HG02678 (cell line): ENCODE measurements around the gene PTTG1IP.

ENCODE experiments used
- ATAC-seq: cut with Tn5 transposase; IDR thresholded peaks from one replicate; pipeline ENCODE4 v1.9.1; 2021; ENCODE audit warnings: mild to moderate bottlenecking, moderate library complexity; ENCODE audit not compliant: unreplicated experiment

PTTG1IP gene

GRCh38 chr21:44909719-44910118 lies 36.2 kb upstream of the PTTG1IP start:
- ATAC-seq: no peak

DNA sequence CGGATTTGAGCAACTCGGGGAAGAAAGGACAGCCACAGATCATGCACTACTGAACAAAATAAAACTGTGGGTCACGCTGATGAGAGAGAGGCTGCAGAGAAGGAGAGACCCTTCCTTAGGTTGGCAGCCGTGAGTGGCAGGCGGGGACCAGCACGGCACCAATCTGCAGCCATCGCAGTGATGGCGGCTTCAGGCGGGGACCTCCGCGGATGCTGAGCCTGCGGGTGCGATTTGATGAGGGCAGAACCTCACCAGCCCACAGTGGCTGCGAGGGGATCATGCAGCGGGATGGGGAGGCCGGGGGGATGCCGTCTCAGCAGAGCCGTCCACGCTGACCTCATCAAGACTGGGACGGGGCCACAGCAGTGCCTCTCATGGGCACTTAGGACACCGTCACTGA lies 35.4 kb upstream of the PTTG1IP start:
- no peak for ATAC-seq

DNA sequence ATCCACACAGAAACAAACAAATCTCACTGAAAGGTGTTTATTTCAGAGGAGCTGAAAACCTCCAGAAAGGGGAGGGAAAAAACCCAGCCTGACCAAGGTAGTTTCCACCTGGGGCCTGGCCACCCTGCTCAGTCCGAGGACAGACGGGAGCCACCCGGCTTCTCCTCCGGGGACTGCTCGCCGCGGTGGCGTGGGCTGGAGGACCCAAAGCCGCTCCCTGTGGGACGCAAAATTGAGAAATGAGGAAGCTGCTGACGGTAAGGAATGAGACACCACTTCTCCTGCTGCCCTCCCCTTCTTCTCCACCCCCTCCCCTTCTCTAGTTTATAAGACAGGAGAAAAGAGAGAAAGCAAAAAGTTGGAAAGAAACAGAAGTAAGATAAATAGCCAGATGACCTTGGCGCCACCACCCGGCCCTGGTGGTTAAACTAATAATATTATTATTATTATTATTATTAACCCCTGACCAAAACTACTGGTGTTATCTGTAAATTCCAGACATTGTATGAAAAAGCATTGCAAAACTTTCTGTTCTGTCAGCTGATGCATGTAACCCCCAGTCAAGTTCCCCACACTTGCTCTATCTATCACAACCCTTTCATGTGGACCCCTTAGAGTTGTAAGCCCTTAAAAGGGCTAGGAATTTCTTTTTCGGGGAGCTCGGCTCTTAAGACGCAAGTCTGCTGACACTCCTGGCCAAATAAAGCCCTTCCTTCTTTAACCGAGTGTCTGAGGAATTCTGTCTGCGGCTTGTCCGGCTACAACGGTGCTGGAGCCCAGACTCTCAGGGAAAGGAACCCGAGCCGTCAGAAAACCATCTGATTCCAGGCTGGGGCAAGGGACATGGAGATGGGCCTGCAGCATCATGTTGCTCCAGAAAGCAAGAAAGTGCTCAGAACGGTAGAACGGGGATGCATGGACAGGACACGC lies 34.7 kb upstream of the PTTG1IP start:
- ATAC-seq: no peak

DNA sequence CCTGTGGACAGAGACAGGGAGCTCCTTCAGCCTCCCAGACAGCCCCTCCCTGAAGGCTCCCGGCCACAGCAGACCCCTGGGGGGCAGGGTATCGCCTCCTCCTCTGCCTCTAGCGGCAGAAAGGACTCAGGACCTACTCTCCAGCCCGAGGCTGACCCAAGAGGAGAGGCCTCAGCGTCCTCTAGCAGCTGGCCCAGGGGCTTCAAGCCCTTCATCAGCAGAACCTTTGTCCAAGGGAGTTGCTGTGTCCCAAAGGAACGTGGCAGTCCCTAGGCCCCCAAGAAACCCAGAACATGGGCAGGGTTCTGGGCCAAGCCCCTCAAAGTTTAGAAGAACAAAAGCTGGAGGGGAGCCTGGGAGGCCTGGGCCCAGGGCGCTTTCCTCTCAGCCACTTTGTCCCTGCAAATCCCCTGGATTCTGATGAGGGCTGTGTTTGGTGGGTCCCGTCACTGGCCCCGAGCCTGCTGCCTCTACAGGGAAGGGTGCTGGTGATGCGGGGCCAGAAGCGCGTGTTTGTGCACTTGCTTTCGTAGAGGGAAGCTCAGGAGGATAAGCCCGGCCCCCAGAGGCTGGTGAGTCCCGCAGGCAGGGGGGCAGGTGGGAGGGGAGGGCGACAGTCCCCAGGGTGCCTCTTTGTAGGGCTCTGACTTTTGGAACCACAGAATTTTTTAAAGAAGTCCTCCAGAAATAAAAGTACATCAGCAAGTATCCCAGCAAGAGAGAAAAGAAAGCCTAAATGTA lies 33.9 kb upstream of the PTTG1IP start:
- ATAC-seq: no peak

GRCh38 chr21:44905728-44906090 lies 32.2 kb upstream of the PTTG1IP start:
- ATAC-seq: no peak

DNA sequence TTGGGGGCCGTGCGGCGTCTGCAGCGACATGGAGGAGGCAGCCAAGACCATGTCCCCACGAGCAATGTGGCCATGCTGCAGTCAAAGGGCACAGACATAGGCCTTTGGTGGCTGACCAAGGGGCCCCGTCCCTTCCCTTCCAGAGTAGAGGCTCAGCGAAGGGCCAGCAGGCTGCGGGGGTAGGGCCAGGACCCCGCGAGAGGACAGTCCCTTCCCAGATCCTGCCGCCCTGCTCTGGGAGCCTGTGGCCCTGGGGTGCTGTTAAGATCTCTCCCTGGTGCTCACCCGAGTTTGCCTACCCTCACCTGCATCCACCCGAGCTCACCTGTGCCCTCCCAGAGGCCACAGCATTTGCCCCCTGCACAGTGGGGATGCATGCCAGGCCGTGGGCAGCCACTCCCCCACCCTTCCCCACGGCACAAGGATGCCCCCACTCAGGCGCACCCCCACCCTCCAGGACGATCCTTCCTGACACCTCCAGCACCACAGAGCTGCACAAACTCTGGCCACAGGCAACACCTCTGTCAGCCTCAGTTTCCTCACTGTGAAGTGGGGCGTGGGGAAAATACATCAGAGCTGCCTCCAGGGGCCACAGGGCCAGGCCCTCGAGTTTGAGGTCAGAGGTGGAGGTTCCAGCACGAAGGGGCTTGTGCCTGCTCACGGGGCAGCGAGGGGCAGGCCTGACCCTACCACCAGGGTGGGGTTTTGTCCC lies 31.7 kb upstream of the PTTG1IP start:
- ATAC-seq: no peak

- ATAC-seq: no peak
Measured at GRCh38 chr21:44904141-44904923, 30.8 kb upstream of the PTTG1IP start.

- no peak for ATAC-seq
Measured at GRCh38 chr21:44903689-44904088, 30.2 kb upstream of the PTTG1IP start.

DNA sequence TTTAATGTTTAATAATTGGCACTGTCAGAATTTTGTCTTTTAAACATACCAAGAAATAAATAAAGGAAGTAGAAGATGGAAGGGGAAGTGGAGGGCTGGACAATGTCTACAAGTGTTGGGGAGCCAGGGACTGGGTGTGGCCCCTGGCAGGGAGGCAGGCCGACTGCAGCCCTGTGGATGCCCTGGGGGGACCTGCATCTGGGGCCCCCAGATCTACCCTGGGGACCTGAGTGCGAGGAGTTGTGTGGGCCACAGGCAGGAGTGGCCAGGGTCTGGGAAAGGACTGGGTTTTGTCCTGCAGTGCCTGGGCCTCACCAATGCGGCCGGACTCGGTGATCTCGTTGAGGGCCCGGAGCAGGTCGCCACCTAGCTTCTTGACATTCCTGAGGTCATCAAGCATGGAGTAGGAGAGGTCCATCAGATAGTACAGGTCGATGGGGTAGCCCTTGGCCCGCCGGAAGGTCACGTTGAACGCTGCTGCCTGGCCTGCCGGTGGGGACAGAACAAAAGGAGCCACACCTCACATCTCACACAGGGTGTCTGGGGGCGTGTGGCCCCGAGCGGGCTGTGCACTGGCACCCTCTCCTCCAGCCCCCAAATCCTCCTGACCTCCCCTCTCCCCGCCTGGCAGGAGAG lies 29.7 kb upstream of the PTTG1IP start:
- ATAC-seq: no peak

DNA sequence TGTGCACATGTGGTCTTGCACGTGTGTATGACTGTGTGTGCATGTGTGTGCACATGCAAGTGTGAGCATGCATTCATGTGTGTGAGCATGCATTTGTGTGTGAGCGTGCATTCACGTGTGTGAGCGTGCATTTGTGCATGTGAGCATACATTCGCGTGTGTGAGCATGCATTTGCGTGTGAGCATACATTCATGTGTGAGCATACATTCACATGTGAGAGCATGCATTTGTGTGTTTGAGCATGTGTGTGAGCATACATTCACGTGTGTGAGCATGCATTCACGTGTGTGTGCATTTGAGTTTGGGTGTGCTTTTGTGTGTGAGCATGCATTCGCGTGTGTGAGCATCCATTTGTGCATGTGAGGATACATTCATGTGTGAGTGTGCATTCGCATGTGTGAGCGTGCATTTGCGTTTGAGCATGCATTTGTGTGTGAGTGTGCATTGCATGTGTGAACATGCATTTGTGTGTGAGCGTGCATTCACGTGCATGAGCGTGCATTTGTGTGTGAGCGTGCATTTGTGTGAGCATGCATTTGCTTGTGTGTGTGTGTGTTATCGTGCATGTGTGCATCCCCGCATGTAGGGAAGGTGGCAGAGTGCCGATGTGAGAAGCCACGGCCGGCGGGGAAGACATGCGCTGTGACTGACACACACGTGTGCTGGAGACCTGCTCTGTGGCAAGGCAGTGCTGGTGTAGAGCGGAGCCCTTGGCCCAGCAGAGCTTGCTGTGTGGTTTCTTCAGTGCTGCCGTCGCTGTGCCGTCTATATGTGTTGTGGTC lies 29.0 kb upstream of the PTTG1IP start:
- ATAC-seq: no peak

- ATAC-seq: no peak
Measured at GRCh38 chr21:44901391-44902074, 28.0 kb upstream of the PTTG1IP start.

- no peak for ATAC-seq
Measured at GRCh38 chr21:44900559-44901251, 27.2 kb upstream of the PTTG1IP start.

GRCh38 chr21:44899768-44900558 lies 26.5 kb upstream of the PTTG1IP start:
- no peak for ATAC-seq

DNA sequence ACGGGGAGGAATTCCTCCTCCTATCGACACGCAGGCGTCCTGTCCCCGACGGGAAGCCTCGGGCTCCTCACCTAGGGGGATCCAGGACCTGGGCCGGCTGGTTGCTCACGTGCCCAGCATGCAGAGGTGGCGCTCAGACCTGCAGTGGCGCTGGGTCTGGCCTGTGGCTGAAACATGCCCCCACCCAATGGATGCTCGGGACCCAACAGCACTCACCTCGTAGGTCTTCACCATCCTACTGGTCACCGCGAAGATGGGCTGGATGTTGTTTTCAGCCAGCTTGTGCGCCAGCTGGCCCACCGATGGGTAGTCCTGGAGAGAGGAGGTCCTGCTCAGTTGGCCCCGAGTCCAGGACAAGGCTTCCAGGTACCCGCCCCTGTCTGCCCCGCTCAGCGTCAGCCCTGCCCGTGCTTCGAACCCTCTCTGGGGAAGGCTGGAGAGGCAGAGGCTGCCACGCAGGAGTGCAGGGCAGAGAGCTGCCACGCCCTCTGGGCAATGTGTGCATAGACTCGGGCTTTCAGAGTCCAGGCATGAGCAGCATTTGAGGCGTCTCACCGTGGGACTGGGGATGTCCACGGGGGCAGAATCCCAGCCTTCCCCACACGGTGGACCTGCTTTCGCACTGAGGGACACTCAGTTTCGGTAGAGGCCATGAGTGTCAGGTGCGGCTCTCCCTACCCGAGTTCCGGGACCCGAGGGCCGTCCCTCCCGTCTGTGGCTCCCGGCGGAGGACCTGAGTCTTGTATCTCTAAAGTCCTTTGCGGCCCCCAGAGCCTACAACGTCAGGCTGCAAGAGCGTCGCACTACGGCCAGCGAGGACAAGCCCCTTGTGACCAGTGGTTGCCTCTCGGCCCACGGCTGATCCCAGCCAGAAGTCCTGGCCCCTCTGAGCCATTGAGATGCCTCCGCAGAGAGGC lies 25.6 kb upstream of the PTTG1IP start:
- ATAC-seq: no peak

- ATAC-seq: no peak
Measured at GRCh38 chr21:44898011-44898488, 24.6 kb upstream of the PTTG1IP start.

- no peak for ATAC-seq
Measured at GRCh38 chr21:44897326-44898010, 24.0 kb upstream of the PTTG1IP start.
